ENCODE measurements around the gene KISS1R.
A peak's percentile ranks its signal among the peaks of the same experiment; 100 is the strongest.

DNA sequence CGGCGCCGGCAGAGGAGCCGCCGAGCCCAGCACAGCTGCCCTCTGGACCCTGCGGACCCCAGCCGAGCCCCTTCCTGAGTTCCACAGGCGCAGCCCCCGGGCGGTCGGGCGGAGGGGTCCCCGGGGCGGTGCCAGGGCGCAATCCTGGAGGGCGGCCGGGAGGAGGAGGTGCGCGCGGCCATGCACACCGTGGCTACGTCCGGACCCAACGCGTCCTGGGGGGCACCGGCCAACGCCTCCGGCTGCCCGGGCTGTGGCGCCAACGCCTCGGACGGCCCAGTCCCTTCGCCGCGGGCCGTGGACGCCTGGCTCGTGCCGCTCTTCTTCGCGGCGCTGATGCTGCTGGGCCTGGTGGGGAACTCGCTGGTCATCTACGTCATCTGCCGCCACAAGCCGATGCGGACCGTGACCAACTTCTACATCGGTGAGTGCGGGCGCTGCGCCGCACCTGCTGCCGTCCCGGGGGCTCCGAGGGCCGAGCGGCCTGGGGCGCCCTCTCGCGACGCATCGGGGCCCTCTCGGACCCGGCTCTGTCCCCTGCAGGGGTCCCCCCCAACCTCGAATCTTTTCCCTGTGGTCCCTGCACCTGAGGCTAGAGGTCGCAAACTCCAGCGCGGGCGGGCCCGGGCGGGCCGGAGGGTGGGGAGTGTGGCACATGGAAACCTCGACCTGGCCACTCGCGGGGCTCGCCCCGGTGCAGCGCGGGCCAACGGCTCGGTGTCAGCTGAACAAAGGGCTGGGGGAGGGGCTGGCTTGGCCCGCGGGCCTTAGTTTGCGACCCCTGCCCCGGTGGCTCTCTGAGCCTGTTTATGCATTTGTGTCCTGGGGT, at the start of gene KISS1R:
- TF ChIP-seq, protein P1, sequence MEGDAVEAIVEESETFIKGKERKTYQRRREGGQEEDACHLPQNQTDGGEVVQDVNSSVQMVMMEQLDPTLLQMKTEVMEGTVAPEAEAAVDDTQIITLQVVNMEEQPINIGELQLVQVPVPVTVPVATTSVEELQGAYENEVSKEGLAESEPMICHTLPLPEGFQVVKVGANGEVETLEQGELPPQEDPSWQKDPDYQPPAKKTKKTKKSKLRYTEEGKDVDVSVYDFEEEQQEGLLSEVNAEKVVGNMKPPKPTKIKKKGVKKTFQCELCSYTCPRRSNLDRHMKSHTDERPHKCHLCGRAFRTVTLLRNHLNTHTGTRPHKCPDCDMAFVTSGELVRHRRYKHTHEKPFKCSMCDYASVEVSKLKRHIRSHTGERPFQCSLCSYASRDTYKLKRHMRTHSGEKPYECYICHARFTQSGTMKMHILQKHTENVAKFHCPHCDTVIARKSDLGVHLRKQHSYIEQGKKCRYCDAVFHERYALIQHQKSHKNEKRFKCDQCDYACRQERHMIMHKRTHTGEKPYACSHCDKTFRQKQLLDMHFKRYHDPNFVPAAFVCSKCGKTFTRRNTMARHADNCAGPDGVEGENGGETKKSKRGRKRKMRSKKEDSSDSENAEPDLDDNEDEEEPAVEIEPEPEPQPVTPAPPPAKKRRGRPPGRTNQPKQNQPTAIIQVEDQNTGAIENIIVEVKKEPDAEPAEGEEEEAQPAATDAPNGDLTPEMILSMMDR (IDR thresholded peaks at IDR 0.05) = peak in 1 of 3 donors; percentile 33
- no peak for TF ChIP-seq POLR2AphosphoS5 (IDR thresholded peaks at IDR 0.05)
